G401.6 (cell line): ENCODE measurements around the gene STRIT1.
"Not testable (repeated sequence)": the region's sequence is repeated elsewhere in the genome, so short reads cannot be mapped to it uniquely, and the experiment has no call there.

ENCODE experiments used
- FAIRE-seq: peaks from 2 replicates; lab custom pipeline; 2012; peaks lifted over from hg19 to GRCh38; lab: Jason Lieb, UNC

The STRIT1 gene

DNA sequence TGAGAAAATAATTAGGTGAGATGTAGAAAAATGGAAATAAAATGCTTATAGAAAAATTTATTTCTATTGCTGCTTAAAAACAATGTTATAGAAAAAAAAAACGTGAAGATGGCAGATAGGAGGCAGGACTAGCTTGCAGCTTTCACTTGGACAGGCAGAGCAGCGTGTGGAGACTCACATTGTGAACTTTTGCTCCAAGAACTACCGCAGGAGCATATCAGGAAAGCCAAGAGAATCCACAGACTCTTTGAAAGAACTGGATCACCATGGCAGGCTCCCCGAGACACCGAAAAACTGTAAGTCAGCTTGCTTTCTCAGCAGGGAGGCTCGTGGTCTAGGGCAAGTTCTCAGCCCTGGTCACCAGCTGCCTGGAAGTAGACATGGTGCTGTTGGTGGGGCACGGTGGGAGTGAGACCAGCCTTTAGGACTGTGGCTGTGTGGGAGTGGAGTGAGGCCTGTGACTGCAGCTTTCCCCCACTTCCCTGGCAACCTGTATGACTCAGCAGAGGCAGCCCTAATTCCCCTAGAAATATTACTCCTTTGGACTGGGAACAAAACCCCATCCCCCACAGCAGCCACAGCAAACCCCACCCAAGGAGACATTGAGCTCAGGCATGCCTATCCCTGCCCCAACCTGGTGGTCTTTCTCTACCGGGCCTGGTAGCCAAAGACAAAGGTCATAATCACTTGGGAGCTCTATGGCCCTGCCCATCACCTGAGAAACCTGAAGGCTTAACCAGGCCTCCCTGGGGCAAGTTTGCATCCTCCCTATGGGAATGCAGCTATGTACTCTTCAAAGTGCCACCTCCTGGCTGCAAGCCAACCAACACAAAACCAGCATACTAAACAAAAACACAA is 22.8 kb downstream of the STRIT1 start:
- FAIRE-seq, result no peak

DNA sequence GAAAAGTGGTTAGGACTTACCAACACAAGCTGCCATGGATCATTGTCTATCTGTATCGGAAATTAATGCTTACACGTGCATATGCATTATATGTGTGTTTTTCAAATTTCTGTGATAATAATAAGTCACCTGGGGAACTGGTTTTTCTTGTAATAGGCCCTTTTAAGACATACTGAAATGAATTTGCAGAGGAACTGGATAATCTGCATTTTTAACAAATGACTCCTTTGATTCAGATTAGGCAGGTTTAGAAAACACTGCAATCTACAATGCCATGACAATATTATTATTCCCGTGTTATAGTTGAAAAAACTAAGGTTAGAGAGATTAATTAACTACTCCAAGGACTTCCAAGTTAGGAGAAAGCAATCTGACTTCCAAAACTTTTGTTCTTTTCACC is 23.4 kb downstream of the STRIT1 start:
- FAIRE-seq, result no peak

DNA sequence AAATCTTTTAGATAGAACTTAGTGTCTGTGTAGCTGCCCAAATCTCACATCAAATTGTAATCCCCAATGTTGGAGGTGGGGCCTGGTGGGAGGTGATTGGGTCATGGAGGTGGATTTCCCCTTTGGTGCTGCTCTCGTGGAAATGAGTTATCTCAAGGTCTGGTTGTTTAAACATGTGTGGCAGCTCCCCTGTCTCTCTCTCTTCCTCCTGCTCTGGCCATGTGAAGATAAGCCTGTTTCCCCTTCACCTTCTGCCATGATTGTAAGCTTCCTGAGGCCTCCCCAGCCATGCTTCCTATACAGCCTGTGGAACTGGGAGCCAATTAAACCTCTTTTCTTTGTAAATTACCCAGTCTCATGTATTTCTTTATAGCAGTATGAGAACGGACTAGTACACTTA is 30.6 kb downstream of the STRIT1 start:
- FAIRE-seq, result not testable (repeated sequence)

DNA sequence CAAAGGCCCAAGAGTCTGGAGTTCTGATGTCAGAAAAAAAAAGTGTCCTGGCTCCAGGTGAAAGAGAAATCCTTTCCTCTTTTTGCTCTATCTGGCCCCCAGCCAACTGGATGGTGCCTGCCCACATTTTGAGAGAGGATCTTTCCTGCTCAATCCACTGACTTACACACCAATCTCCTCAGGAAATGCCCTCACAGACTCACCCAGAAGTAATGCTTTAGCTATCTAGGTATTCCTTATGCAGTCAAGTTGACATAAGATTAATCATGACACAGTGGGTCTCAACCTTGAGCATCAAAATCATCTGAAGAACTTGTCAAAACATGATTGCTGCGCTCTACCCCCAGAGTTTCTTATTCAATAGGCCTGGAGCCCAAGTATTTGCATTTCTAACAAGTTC is 31.2 kb downstream of the STRIT1 start:
- FAIRE-seq, result no peak

DNA sequence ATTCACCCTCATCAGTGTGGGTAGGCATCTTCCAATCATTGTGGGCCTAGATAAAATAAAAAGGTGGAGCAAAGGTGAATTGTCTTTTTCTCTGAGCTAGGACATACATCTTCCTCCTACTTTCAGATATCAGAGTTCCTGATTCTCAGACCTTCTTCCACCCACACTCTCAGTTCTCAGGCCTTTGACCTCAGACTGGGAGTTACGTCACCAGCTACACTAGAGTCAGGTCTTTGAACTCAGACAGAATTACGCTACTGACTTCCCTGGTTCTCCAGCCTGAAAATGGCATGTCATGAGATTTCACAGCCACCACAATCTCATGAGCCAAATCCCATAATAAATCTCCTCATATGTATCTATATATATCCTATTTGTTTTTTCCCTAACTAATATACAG is 39.0 kb downstream of the STRIT1 start:
- no peak for FAIRE-seq

DNA sequence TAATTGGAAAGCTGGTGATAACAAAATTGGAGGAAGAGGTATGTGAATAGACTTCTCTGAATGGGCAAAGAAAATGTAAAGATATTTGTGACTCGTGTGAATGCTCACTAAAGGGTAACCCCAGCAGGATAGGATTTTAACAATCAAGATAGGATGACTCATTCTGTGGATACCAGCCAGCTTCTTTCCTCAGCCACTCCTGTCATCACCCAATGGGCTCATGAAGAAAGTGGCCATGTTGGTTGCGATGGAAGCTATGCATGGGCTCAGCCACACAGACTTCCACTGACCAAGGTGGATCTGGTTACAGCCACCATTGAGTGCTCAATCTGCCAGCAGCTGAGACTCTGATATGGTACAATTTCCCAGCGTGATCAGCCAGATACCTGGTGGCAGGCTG is 40.9 kb downstream of the STRIT1 start:
- FAIRE-seq, result no peak

DNA sequence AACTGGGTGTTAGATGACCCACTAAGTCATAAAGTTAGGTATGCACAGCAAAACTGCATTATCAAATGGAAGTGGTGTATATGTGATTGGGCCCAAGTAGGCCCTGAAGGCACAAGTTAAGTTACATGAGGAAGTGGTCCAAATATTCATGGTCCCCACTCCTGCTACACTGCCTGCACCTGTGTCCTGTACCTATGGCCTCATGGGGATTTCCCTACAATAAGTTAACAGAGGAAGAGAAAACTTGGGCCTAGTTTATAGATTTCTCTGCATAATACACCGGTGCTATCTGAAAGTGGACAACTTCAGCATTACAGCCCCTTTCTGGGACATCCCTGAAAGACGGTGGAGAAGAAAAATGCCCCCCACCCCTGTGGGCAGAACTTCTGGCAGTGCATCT is 41.5 kb downstream of the STRIT1 start:
- FAIRE-seq, result no peak

DNA sequence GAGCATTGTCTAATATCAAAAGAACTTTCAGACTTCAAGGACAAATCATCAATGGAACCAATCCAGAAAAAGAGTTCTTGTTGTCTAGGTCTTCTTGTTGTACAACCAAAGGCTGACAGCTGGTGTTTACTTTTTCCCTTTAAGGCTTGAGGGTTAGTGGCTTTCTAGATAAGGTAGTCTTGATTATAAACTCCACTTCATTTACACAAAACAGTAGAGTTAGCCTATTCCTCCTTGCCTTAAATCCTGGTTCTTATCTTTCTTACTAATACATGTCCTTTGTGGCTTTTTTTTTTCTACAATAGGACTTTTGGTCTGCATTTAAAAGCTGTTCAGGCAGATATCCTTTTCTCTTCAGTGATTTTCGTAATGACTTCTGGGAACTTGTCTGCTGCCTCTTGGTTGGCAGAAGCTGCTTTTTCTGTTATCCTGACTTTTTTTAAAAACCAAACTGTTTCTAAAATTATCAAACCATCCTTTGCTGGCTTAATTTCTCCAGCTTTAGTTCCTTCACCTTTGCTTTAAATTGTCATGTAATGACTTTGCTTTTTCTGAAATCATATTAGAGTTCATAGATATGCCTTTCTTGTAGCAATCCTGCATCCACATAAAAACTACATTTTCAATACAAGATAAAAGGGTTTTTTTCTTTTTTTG is 44.8 kb downstream of the STRIT1 start:
- FAIRE-seq, result no peak

DNA sequence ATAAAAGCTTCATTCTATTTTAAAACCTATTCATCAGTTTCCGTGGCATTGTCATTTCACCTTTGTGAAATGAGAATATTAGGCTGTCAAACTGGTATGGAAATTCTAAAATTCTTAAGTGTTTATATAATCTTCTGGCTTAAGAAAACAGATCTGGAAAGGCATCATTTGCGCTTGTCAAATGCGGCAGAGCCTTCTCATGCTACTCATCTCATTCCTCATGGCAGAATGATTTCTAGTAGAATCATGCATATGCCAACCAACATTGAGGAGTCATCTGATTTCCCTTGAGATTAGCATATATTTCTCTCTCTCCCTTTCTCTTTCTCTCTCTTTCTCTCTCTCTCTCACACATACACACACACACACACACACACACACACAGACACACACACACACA is 48.8 kb downstream of the STRIT1 start:
- FAIRE-seq, result no peak

DNA sequence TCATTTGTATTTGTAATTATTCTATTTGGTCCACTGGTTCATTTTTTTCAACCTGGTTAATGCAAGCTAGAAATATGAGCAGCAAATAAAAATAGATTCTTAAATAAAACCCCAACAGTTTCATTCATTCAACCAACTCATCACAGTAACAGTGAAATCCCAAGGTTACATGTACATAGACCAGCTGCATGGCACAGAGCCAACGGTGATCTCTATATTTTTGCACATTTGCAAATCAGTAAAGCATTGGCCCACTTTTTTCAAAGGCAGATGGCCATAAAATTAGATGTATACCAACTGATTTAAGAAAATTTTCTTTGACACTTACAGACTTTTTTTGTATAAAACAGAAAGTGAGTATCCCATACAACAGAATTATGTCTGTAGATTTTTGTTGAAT is 49.3 kb downstream of the STRIT1 start:
- no peak for FAIRE-seq

DNA sequence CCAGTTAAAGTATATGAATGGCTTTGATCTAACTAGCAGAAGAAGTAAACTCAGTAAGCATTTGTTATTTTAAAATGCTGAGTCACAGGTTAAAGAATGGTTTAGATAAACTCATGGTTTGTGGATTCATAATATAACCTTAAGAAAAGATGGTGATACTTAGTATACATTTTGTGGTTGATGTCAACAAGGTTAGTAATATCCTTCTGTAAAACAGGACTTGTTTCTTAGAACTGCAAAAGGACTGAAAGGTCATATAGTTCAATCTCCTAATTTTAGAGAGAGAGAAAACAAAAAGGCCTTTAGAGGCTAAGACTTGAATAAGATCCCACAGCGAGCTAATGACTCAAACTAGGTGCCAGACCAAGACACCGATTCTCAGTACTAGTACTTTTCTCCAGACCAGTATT is 50.0 kb downstream of the STRIT1 start:
- FAIRE-seq, result no peak

DNA sequence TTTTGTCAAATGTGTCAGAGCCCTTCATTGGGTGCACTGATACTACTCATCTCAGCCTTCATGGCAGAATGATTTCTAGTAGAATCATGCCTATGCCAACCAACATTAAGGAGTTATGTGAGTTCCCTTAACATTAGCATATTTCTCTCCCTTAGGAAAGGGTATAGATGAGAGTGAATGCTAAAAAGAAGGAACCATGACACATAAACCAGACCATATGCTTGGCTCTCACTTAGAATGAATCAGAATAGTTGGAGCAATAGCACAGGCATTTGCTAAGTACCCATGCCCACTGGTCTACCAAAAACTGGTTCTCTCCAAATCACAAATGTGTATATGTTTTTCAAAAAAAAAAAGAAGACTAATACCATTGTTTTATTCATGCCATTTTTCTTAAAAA is 51.1 kb downstream of the STRIT1 start:
- FAIRE-seq, result no peak

DNA sequence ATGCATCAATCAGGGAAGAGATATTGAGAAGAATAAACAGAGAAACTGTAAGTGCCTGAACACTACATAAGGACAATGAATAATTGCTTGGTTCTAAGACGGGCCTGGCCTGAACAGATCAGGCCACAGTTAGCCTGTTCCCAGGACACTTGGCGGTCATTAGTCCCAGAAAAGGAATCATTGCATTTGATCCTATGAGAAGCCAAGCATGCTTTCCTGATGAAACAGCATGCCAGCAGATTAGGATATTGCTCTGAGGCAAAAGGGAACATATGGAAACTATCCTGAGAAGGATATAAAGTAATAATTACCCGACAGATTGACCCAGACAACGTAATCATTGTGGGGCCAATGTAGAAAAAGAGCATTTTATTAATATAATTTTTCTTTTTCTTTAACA is 51.9 kb downstream of the STRIT1 start:
- no peak for FAIRE-seq
